Ascending aorta (tissue), 2 donors: Measurements from ENCODE around the gene BMP6. TPM values are rescaled to one million over a fixed set of nuclear protein-coding genes. Genes with fewer than 3 reads are reported as not detected.

ENCODE experiments used
- DNase-seq, 2 donors: peaks; one replicate each; pipeline ENCODE4 v3.0.0-alpha.2; 2019; ENCODE audit warnings: low spot score in 2 of 2
- H3K27ac ChIP-seq, 2 donors: fragments of 200-600 bp; sonication (generic); one replicate each; pipeline ENCODE4 v1.5.1; 2016 to 2017; ENCODE audit warnings: mild to moderate bottlenecking in 1 of 2
- H3K27me3 ChIP-seq: fragments of 200-600 bp; sonication (generic); one replicate; pipeline ENCODE4 v1.5.1; 2017
- H3K36me3 ChIP-seq, 2 donors: fragments of 200-600 bp; sonication (generic); one replicate each; pipeline ENCODE4 v1.5.1; 2016
- H3K4me1 ChIP-seq, 2 donors: fragments of 200-600 bp; sonication (generic); one replicate each; pipeline ENCODE4 v1.5.1; 2016 to 2017; ENCODE audit warnings: mild to moderate bottlenecking in 1 of 2
- H3K4me3 ChIP-seq, 2 donors: fragments of 200-600 bp; sonication (generic); one replicate each; pipeline ENCODE4 v1.5.1; 2016 to 2017; ENCODE audit warnings: mild to moderate bottlenecking in 1 of 2
- H3K9me3 ChIP-seq, 2 donors: fragments of 200-600 bp; sonication (generic); one replicate each; pipeline ENCODE4 v1.5.1; 2016
- CTCF ChIP-seq, 3 experiments: fragments of 200-600 bp in 2 of 3; fragments of 450-650 bp in 1 of 3; sonication (generic) in 2 of 3; IDR thresholded peaks; one replicate each; pipeline ENCODE4 v1.5.1; 2016 to 2019; ENCODE audit warnings: antibody characterized with exemption in 3 of 3, mild to moderate bottlenecking in 1 of 3, moderate library complexity in 1 of 3
- intact Hi-C: fragments of 100-400 bp; cut with DNase I; formaldehyde crosslinking; loops from one replicate; pipeline ENCODE4 v1.15.1; 2023
- total RNA-seq: library from RNA; depleted of rRNA; stranded (reverse); fragments of >200 nt; gene quantifications from one replicate; pipeline ENCODE4 v1.1.0, GENCODE V29; 2016

The BMP6 gene
- total RNA-seq, 1 donor from 2014 or later = 16.0 TPM

- no peak for TF ChIP-seq CTCF (IDR thresholded peaks at IDR 0.05)
- no peak for DNase-seq
- intact Hi-C loops = no loop called here
Observed at GRCh38 chr6:7859591-7859990, 133.7 kb downstream of the BMP6 start.

GRCh38 chr6:7865781-7866180 lies 139.9 kb downstream of the BMP6 start:
- no peak for TF ChIP-seq CTCF (IDR thresholded peaks at IDR 0.05)
- Histone ChIP-seq H3K36me3 (no peaks in the 10 kb centered on the region), H3K4me1 (no peaks in the 10 kb centered on the region), H3K27ac (no peak overlapping the region), H3K27me3 (no peaks in the 10 kb centered on the region), H3K4me3 (no peak overlapping the region), H3K9me3 (no peaks in the 10 kb centered on the region)
- no peak for DNase-seq
- intact Hi-C loops = no loop called here

More at GRCh38 chr6:7859591-7859990, 133.7 kb downstream of the BMP6 start:
- Histone ChIP-seq H3K27me3 (no peaks in the 10 kb centered on the region), H3K27ac (no peak overlapping the region), H3K36me3 (no peaks in the 10 kb centered on the region), H3K9me3 (no peaks in the 10 kb centered on the region), H3K4me3 (no peak overlapping the region), H3K4me1 (no peaks in the 10 kb centered on the region)

GRCh38 chr6:7866526-7866925 lies 140.6 kb downstream of the BMP6 start:
- Histone ChIP-seq H3K36me3 (no peaks in the 10 kb centered on the region), H3K27me3 (no peaks in the 10 kb centered on the region), H3K4me1 (no peaks in the 10 kb centered on the region), H3K4me3 (no peak overlapping the region), H3K27ac (no peak overlapping the region), H3K9me3 (no peaks in the 10 kb centered on the region)
- no peak for TF ChIP-seq CTCF (IDR thresholded peaks at IDR 0.05)
- DNase-seq = no peak
- intact Hi-C loops = no loop called here

- H3K4me3 ChIP-seq = no peak overlapping the region
- no peak for TF ChIP-seq CTCF (IDR thresholded peaks at IDR 0.05)
- no peaks in the 10 kb centered on the region for H3K27me3 ChIP-seq
- intact Hi-C loops = no loop called here
- H3K9me3 ChIP-seq = no peaks in the 10 kb centered on the region
- H3K27ac ChIP-seq = no peak overlapping the region
- no peaks in the 10 kb centered on the region for H3K36me3 ChIP-seq
- no peaks in the 10 kb centered on the region for H3K4me1 ChIP-seq
- DNase-seq = no peak
Observed at GRCh38 chr6:7868926-7869325, 143.0 kb downstream of the BMP6 start.

GRCh38 chr6:7878401-7878964 lies 152.6 kb downstream of the BMP6 start:
- TF ChIP-seq CTCF (IDR thresholded peaks at IDR 0.05) = no peak
- H3K36me3 ChIP-seq = peaks cover 25 to 32% of the 10 kb centered on the region in 2 donors
- DNase-seq = no peak
- intact Hi-C loops = no loop called here
- H3K27me3 ChIP-seq = no peaks in the 10 kb centered on the region
- no peak overlapping the region for H3K27ac ChIP-seq
- no peaks in the 10 kb centered on the region for H3K4me1 ChIP-seq
- no peaks in the 10 kb centered on the region for H3K9me3 ChIP-seq
- no peak overlapping the region for H3K4me3 ChIP-seq

GRCh38 chr6:7879043-7879442 lies 153.1 kb downstream of the BMP6 start:
- intact Hi-C loops = no loop called here
- DNase-seq = no peak
- no peak overlapping the region for H3K27ac ChIP-seq
- no peak for TF ChIP-seq CTCF (IDR thresholded peaks at IDR 0.05)
- H3K4me1 ChIP-seq = no peaks in the 10 kb centered on the region
- H3K27me3 ChIP-seq = no peaks in the 10 kb centered on the region
- no peak overlapping the region for H3K4me3 ChIP-seq
- H3K36me3 ChIP-seq = peaks cover 29 to 38% of the 10 kb centered on the region in 2 donors
- H3K9me3 ChIP-seq = no peaks in the 10 kb centered on the region
